HG03575 (cell line): ENCODE data around the gene FGF22.
"Not testable (repeated sequence)": the region's sequence is repeated elsewhere in the genome, so short reads cannot be mapped to it uniquely, and the experiment has no call there.

ENCODE experiments used
- ATAC-seq: cut with Tn5 transposase; IDR thresholded peaks from one replicate; pipeline ENCODE4 v1.9.1; 2021; ENCODE audit not compliant: unreplicated experiment, insufficient number of reproducible peaks, low FRiP score; ENCODE audit errors: extremely low read depth

Gene FGF22

GRCh38 chr19:605061-605971, 34.4 kb upstream of the FGF22 start:
- ATAC-seq: not testable (repeated sequence)

DNA sequence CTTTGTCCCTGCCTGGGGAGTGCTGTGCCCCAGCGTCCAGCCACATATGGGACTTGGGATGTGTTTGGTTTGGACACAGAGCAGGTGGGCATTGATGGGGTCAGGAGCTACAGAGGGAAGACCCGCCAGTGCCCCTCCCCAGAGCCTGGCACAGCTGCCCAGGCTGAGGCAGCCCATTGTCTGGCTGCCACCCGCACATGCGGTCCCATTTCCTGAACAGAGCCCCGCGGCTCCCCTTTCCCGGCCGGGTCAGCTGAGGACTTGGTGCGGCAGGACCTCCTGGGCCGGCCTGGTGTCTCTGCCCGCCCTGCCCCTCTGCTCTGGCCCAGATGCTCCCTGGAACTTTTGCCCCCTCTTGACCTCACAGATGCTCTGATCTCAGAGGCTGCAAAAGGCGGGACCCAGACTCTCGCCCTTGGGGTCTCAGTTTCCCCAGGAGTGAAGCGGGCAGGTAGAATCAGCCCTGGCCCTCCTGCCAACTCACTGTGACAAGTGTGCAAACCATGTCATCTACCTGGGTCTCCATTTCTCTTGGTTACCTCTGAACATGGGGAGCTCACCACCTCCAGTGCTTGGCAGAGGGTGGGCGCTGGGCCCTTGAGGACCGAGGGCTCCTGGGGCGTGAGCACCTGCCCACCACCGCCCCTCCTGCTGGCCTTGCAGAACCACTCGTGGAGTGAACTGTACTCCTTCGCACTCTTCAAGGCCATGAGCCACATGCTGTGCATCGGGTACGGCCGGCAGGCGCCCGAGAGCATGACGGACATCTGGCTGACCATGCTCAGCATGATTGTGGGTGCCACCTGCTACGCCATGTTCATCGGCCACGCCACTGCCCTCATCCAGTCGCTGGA, 32.2 kb upstream of the FGF22 start:
- no peak for ATAC-seq

DNA sequence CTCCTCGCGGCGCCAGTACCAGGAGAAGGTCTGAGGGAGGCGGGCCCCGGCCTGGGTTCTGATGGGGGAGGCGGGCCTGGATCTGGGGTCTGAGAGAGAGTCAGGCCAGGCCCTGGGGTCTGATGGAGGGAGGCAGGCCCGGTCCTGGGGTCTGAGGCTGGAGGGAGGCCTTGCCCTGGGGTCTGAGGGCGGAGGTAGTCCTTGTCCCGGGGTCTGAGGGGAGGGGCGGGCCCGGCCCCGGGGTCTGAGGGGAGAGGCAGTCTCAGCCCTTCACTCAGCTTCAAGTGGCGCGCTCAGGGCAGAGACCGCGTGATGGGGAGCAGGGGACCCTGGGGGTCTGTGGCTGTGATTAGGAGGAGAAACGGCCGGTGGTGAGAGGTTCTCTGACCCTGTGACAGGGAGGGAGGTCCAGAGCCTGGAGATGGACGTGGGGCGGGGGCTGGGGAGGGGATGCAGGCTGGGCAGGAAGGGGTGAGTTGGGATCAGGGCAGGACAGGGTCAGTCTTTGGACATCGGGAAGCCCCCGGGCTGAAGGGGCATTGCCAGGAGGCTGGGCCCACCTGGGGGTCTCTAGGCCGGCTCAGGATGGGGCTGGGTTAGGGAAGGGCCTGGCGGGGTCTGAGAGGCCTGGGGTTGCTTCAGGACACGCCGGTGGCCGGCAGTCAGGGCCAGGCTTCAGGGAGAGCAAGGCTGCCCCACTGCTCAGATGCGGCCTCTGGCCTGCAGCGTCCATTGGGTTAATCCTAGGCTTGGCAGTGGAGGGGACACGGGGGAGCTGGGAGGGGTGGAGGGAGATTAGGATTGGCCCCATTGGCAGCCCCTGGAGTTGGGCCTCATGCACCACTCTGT, 31.3 kb upstream of the FGF22 start:
- no peak for ATAC-seq

DNA sequence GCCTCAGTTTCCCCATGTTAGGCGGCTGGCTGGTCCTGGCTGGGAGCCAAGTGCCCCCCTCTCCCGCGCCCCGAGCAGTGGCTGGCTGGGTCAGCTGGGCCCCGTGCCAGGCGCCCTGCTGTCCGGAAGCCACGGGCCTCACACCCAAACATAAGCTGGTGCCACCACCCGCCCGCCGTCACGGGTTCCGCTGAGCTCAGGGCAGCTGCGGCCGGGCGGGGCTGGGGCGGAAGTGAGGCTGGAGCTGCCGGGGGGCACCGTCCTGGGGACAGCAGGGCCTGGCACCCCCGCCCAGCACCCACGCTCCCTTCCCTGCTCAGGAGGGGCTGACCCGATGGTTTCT, 30.7 kb upstream of the FGF22 start:
- no peak for ATAC-seq

GRCh38 chr19:610071-610800, 29.4 kb upstream of the FGF22 start:
- ATAC-seq: no peak

GRCh38 chr19:610801-611480, 28.7 kb upstream of the FGF22 start:
- ATAC-seq: no peak

DNA sequence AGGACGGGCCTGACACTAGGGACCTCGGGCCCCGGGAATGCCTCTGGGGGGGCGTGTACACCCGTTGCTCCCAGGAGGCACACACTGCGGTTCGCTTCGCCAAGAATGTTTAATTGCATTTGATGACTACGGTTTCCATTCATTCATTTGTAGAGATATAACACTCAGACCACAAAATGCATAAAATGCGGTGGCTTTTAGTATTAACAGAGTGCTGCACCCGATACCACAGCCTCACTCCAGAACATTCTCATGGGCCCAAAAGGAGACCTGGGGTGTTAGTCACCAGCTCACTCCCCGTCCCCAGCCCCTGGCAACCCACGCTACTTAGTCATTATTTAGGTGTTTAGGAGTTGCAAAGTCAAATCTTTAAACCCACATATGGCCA, 28.2 kb upstream of the FGF22 start:
- no peak for ATAC-seq

DNA sequence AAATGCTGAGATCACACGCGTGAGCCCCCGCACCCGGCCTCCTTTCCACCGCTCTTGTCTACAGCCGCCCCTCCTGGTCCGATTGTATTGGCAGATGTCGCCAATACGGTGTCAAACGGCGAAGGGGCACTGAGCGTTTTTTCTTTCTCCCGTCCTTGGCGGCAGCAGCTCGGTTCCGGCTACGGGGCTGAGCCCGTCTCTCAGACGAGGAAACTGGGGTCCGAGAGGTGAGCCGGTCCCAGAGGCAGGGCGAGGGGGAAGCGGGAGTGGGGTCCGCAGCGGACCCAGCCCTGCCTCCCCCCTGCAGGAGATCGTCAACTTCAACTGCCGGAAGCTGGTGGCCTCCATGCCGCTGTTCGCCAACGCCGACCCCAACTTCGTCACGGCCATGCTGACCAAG, 26.7 kb upstream of the FGF22 start:
- ATAC-seq: no peak

GRCh38 chr19:613732-614567, 25.7 kb upstream of the FGF22 start:
- no peak for ATAC-seq

GRCh38 chr19:615619-616018, 24.1 kb upstream of the FGF22 start:
- ATAC-seq: no peak

- ATAC-seq: no peak
Measured at GRCh38 chr19:616062-616700, 23.5 kb upstream of the FGF22 start.

DNA sequence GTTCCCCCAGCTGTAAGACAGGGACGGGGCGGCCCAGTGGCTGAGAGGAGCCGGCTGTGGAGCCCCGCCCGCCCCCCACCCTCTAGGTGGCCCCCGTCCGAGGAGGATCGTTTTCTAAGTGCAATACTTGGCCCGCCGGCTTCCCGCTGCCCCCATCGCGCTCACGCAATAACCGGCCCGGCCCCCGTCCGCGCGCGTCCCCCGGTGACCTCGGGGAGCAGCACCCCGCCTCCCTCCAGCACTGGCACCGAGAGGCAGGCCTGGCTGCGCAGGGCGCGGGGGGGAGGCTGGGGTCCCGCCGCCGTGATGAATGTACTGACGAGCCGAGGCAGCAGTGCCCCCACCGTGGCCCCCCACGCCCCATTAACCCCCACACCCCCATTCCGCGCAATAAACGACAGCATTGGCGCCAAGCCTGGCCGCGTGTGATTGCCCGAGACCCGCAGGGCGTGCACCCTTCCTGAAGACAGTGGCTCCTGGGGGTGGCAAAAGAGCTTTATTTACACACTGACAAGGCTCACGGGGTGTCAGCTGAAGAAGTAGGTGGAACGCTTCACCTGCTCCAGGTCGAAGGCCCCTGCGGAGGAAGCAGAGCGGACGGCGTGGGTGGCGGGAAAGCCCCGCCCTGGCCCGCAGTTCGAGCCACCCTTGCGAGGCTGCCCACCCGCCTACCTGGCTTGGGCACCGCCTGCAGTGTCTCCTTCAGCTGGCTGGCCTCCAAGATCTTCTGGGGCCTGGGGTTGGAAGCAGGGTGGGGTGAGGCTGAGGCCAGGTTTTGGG, 22.7 kb upstream of the FGF22 start:
- no peak for ATAC-seq

DNA sequence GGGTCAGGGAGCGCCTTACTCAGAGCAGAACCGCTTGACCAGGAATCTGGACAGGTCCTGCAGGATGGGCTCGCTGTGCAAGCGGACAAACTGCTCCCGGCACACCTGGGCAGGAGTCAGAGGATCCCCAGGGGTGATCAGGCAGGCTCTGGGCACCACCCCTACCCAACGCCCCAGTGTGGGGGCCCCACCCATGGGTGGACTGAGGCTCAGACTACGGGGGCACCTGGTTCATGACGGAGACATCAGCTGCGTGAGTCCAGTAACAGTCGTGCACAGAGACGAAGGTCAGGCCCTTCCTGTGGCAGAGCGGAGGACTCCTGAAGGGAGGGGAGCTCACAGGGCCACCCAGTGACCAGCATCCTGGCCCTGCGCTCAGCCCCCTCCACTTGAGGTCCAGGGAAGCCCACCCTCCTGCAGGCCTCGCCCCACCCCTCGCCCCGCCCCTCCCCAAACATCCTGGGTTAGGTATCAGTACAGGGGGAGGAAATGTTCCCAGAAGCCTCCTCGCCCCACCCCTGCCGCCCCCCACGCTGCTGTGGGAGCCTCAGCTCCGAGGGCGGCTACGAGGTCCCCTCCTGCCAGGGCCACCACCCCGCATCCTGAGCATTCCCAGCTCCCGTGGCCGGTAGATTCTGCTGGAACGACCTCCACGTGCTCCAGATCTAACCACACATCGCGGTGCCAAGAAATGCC, 22.0 kb upstream of the FGF22 start:
- no peak for ATAC-seq

DNA sequence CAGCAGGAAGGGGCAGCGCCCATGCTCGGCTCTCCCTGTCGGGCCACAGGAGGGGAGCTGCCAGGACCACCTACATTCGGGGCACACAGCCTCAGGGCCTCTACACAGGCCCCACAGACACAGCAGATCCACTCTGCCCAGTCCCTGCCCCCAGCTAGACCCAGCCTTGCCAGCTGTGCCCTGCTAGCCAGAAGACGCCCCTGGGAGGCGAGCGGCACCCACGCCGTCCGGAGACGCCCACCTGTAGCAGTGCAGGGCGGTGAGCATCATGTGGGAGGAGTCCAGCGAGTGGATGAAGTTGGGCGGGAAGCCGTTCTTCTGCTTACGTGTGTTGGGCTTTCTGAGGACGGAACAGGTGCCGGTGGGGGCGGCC, 21.4 kb upstream of the FGF22 start:
- ATAC-seq: no peak

DNA sequence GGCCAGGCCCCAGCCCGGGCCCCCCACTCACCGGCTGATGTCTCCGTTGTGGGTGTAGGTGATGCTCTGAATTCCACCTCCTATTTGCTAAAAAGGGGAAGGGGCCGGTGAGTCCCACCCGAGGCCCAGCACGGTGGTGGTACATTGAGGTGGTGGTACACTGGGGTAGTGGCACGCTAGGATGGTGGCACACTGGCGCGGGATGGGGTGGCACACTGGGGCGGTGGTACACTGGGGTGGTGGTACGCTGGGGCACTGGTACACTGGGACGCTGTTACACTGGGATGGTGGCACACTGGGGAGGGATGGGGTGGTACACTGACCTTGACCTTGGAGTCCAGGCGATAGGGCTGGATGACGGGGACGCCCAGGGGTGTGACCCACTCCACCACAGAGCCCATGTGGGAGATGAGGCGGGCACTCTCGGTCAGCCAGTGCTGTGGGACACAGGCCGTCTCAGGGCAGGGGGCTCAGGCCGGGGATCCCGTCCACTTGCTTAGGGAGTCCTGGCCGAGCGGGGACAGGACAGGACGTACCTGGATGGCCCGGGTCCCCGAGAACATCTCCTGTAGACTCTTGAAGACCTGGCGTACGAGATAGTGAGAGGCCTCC, 20.9 kb upstream of the FGF22 start:
- ATAC-seq: no peak
